HL-60/S4 (cell line): ENCODE results near the gene SEC16B.

ENCODE experiments used
- in situ Hi-C: fragments of 300-500 bp; cut with MboI; formaldehyde crosslinking; loops from 2 replicates; pipeline ENCODE4 v1.14.3; 2022; ENCODE audit warnings: low sequenced_read_pairs

Gene SEC16B

GRCh38 chr1:177920091-177920490 lies 49.8 kb downstream of the SEC16B start:
- in situ Hi-C loops: no loop called here

GRCh38 chr1:177915641-177916040 lies 54.2 kb downstream of the SEC16B start:
- in situ Hi-C loops: no loop called here

GRCh38 chr1:177914603-177915002 lies 55.3 kb downstream of the SEC16B start:
- in situ Hi-C loops: no loop called here

- in situ Hi-C loops: no loop called here
Observed at GRCh38 chr1:177913762-177914540, 55.9 kb downstream of the SEC16B start.

- in situ Hi-C loops: no loop called here
Observed at GRCh38 chr1:177912991-177913390, 56.9 kb downstream of the SEC16B start.

- in situ Hi-C loops: no loop called here
Observed at GRCh38 chr1:177909416-177909815, 60.4 kb downstream of the SEC16B start.

- in situ Hi-C loops: no loop called here
Observed at GRCh38 chr1:177907000-177907399, 62.9 kb downstream of the SEC16B start.

GRCh38 chr1:177905686-177906085 lies 64.2 kb downstream of the SEC16B start:
- in situ Hi-C loops: no loop called here

GRCh38 chr1:177902266-177902665 lies 67.6 kb downstream of the SEC16B start:
- in situ Hi-C loops: no loop called here

- in situ Hi-C loops: no loop called here
Observed at GRCh38 chr1:177897998-177898654, 71.7 kb downstream of the SEC16B start.

- in situ Hi-C loops: no loop called here
Observed at GRCh38 chr1:177897281-177897997, 72.4 kb downstream of the SEC16B start.
